Skeletal muscle satellite cell (primary cell): ENCODE data around the gene SCLT1.

Source experiments
- H3K27me3 ChIP-seq: 2 replicates; pipeline ENCODE4 v1.7.0; 2013; ENCODE audit warnings: low read length; ENCODE audit not compliant: control insufficient read depth, insufficient read depth
- H3K36me3 ChIP-seq: 2 replicates; pipeline ENCODE4 v1.7.0; 2013; ENCODE audit warnings: mild to moderate bottlenecking, control low read depth, low read length; ENCODE audit not compliant: insufficient read depth
- H3K4me1 ChIP-seq: 2 replicates; pipeline ENCODE4 v1.7.0; 2013; ENCODE audit warnings: low read length; ENCODE audit not compliant: control insufficient read depth, insufficient read depth
- H3K4me2 ChIP-seq: 2 replicates; pipeline ENCODE4 v1.7.0; 2013; ENCODE audit warnings: mild to moderate bottlenecking, low read length
- H3K4me3 ChIP-seq: 2 replicates; pipeline ENCODE4 v1.7.0; 2013; ENCODE audit warnings: low read length
- H3K9ac ChIP-seq: 2 replicates; pipeline ENCODE4 v1.7.0; 2013; ENCODE audit warnings: mild to moderate bottlenecking, low read depth, low read length, moderate library complexity
- H3K9me3 ChIP-seq: replicated peaks from 2 replicates; pipeline ENCODE4 v1.7.0; 2013; ENCODE audit warnings: mild to moderate bottlenecking, control low read depth, low read length

SCLT1 gene

DNA sequence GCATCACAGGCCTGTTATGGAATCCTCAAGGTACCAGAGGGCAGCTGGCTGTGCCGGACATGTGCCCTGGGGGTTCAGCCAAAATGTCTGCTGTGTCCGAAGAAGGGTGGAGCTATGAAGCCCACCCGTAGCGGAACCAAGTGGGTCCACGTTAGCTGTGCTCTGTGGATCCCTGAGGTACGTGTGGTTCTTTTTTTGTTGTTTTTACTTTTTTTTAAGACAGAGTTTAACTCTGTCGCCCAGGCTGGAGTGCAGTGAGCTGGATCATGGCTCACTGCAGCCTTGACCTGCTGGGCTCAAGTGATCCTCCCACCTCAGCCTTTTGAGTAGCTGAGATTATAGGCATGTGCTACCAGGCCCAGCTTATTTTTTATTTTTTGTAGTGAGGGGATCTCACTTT is 237.7 kb downstream of the SCLT1 start:
- Histone ChIP-seq H3K36me3 (peaks cover 57% of the 10 kb centered on the region), H3K4me2 (no peak overlapping the region), H3K9ac (no peak overlapping the region), H3K4me1 (peaks cover 30% of the 10 kb centered on the region), H3K9me3 (no peaks in the 10 kb centered on the region), H3K27me3 (no peaks in the 10 kb centered on the region), H3K4me3 (no peak overlapping the region)

DNA sequence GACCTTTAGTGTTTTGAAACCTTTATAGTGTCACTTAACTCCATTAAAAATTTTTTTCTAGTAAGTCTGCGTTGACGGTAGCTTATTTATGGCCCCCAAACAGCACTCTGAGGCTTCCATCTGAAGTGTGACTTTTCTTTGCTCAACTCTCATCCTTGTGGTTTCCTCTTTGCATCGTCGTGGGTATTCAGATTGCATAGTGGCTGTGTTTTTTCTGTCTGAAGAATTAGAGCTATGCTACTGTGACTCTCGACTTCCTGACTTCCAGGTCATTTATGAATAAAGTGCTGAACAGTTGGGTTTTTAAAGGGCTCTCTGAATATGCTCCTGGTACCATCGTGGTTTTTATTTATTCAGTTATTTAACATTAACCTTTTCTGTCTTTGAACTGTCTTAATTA is 238.9 kb downstream of the SCLT1 start:
- Histone ChIP-seq H3K9ac (no peak overlapping the region), H3K4me2 (no peak overlapping the region), H3K4me3 (no peak overlapping the region), H3K4me1 (peaks cover 18% of the 10 kb centered on the region), H3K9me3 (no peaks in the 10 kb centered on the region), H3K36me3 (peaks cover 66% of the 10 kb centered on the region), H3K27me3 (no peaks in the 10 kb centered on the region)

DNA sequence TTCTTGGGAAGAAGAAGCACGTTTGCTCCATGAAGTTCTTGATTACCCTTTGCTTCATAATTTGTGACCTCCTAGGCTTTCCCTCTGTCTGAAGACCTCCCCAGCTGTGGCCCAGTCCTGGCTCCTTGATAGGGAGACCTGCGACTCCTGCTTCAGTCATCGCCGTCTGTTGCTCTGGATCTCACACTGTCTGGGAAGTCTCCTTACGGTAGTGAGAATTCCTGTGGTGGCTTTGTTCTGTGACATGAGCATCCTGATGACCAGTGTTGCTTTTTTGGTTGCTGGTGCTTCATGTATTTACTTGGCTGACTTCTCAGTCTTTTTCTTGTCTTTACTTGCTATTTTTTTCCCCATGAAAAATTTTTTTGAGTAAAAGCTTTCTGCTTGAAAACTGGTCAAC is 239.6 kb downstream of the SCLT1 start:
- H3K36me3 ChIP-seq: peaks cover 73% of the 10 kb centered on the region
- H3K9me3 ChIP-seq: no peaks in the 10 kb centered on the region

DNA sequence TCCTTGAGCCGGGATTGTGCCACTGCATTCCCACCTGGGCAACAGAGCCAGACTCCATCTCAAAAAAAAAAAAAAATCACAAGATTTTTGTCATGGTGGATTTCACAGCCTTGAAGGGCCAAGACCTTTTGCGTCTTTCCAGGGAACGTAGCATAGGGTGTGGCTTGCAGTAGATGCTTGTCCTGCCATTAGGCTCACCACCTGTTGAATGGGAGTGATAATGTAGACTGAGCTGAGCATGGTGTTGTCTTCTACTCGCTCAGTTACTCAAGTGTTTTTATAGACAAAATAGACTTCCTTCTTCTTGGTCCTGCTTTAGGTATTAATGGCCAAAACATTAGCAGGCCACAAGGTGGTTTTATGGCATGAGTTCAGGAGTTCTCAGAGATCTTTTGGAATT is 243.1 kb downstream of the SCLT1 start:
- H3K9ac ChIP-seq: no peak overlapping the region
- H3K4me3 ChIP-seq: no peak overlapping the region
- peaks cover 73% of the 10 kb centered on the region for H3K36me3 ChIP-seq
- H3K9me3 ChIP-seq: no peaks in the 10 kb centered on the region
- no peak overlapping the region for H3K4me2 ChIP-seq
- peaks cover 10% of the 10 kb centered on the region for H3K4me1 ChIP-seq
- H3K27me3 ChIP-seq: no peaks in the 10 kb centered on the region

More for the DNA sequence above, 239.6 kb downstream of the SCLT1 start:
- Histone ChIP-seq H3K4me1 (peaks cover 12% of the 10 kb centered on the region), H3K9ac (no peak overlapping the region), H3K4me3 (no peak overlapping the region), H3K27me3 (no peaks in the 10 kb centered on the region), H3K4me2 (no peak overlapping the region)

DNA sequence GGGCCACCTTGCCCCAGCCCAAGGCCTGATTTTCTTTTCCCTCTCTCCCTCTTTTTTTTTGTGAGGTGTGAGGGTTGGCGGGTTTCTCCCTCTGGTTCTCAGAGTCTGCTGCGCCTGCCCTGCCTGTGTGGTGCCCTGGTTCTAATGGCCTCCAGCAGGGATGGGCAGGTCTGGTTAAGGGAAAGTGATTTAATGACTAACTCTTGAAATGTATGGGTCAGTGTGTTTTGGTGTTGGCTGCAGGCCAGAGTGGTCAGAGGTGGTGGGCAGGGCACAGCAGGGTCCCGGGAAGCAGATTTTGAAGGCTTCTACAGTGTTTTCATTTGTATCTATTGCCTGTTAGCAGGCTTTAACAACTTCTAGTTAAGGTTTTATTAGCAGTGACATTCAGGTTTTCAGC is 244.9 kb downstream of the SCLT1 start:
- no peak overlapping the region for H3K4me2 ChIP-seq
- no peaks in the 10 kb centered on the region for H3K27me3 ChIP-seq
- no peak overlapping the region for H3K9ac ChIP-seq
- peaks cover 72% of the 10 kb centered on the region for H3K36me3 ChIP-seq
- H3K9me3 ChIP-seq: no peaks in the 10 kb centered on the region
- no peak overlapping the region for H3K4me3 ChIP-seq
- H3K4me1 ChIP-seq: peaks cover 5% of the 10 kb centered on the region

DNA sequence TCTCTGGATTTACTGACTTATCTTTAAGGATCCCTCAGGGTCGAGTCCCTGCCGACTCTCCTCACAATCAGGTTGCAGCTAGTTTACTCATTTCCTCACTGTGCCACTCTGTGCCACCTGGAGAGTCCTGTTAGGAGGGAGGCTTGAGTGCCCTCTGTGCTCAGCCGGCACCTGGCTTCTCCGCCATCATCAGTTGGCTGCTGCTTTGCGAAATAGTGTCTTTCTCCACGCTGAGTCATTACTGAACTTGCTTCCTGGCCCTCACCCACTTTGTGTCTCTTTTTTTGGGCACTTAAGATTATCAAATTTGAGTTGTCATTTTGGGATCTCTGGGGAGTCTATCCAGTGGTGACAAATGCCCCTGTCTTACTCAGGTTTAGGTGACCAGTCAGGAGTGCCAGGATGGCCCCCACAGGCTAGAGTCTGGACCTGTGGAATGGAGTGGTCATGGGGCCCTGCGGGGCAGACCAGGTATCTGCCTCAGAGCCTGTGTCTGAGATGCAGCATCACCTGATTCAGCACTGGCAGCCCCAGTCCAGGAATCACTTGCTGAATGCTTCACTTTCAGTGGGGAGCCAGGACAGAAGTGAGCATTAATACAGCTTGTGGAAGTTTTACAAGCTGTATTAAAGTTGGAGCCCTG is 246.1 kb downstream of the SCLT1 start:
- no peaks in the 10 kb centered on the region for H3K9me3 ChIP-seq
- no peak overlapping the region for H3K9ac ChIP-seq
- peaks cover 63% of the 10 kb centered on the region for H3K36me3 ChIP-seq

DNA sequence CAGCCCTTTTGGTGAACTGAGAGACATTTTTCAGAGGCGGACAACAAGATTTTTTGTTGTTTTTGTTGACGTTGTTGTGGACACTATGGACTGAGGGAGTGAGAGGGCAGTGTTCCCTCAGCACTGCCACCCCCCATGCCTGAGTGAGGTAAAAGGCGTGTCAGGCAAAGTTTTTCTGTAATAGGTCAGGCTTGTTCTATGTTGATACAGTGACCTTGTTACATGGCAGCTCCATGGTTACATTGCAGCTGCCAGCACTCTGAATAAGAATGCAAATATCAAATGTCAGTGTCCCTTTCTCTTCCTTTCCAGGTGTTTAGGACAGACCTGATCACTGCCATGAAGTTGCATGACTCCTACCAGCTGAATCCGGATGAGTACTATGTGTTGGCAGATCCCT is 247.3 kb downstream of the SCLT1 start:
- H3K9ac ChIP-seq: no peak overlapping the region
- no peak overlapping the region for H3K4me3 ChIP-seq
- no peaks in the 10 kb centered on the region for H3K9me3 ChIP-seq
- H3K4me1 ChIP-seq: peaks cover 5% of the 10 kb centered on the region
- H3K36me3 ChIP-seq: peaks cover 59% of the 10 kb centered on the region
- no peak overlapping the region for H3K4me2 ChIP-seq
- no peaks in the 10 kb centered on the region for H3K27me3 ChIP-seq

More for the DNA sequence above, 246.1 kb downstream of the SCLT1 start:
- Histone ChIP-seq H3K4me3 (no peak overlapping the region), H3K4me2 (no peak overlapping the region), H3K27me3 (no peaks in the 10 kb centered on the region), H3K4me1 (peaks cover 5% of the 10 kb centered on the region)

DNA sequence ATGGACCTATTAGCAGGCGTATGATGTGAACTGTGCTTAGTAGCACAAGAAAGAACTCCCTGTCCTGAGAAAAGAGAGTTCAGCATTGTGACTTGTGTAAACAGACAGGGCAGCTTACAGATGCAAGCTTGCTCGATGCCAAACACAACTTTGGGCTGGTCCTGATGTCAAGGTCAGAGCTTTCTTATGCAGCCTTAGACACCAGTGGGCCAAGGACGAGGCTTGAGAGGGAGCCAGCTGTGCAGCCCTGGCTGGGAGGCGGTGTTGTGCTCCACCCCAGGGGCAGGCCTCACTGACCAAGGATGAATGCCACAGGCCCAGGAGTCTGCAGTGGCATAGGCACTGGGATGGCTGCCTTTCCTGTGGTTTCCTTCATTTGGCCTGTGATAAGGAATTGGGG is 248.4 kb downstream of the SCLT1 start:
- peaks cover 52% of the 10 kb centered on the region for H3K36me3 ChIP-seq
- H3K9me3 ChIP-seq: no peaks in the 10 kb centered on the region
- no peak overlapping the region for H3K9ac ChIP-seq
- H3K4me2 ChIP-seq: no peak overlapping the region
- H3K4me1 ChIP-seq: peaks cover 5% of the 10 kb centered on the region
- H3K27me3 ChIP-seq: no peaks in the 10 kb centered on the region
- H3K4me3 ChIP-seq: no peak overlapping the region

DNA sequence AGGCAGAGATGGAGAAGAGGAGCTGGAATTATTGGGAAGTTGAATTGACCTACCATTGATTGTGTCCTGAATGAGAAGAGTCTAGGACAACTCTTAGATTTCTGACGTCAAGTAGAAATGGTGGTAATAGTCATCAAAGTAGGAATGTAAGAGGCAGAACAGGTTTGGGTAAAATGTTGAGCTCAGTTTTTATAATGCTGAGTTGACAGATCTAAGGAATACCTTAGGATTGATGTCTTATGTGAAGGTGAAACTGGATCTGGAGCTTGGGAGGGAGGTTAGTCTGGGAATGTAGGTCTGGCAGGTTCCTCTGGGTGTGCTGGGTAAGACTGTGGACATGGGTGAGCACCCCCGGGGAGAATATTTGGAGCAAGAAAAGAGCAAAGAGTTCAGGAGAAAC is 251.9 kb downstream of the SCLT1 start:
- no peak overlapping the region for H3K9ac ChIP-seq
- no peaks in the 10 kb centered on the region for H3K27me3 ChIP-seq
- no peaks in the 10 kb centered on the region for H3K4me1 ChIP-seq
- no peaks in the 10 kb centered on the region for H3K9me3 ChIP-seq
- no peak overlapping the region for H3K4me2 ChIP-seq
- peaks cover 20% of the 10 kb centered on the region for H3K36me3 ChIP-seq
- no peak overlapping the region for H3K4me3 ChIP-seq

DNA sequence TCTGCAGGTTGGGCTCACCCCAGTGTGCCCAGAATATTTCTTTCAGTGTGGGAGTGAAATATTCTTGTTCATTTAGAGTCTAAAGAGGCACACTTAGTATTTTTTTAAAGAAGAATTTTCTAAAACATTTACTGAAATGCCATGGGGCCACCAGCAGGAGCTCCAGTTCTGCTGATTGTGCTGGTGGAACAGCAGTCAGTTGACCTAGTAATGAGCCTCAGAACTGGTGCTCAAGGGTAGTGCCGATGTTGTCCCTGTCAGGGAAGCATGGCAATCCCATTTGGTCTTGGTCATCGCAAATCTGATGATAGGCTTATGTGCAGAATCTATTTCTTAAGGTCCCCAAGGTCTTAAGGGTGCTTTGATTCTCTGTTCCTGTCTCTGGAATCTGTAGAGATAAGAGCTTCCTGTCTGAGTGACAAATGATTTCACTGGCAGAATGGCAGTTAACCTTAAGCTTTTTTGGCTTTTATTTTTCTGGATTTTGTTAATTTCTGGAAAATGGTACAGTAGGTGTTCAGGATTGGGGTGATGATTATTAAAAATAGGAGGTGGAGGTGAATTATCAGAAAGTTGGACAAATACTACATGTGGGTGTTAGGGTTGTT is 252.5 kb downstream of the SCLT1 start:
- H3K4me1 ChIP-seq: no peaks in the 10 kb centered on the region
- H3K4me2 ChIP-seq: no peak overlapping the region
- no peak overlapping the region for H3K4me3 ChIP-seq
- no peaks in the 10 kb centered on the region for H3K9me3 ChIP-seq
- H3K9ac ChIP-seq: no peak overlapping the region
- peaks cover 16% of the 10 kb centered on the region for H3K36me3 ChIP-seq
- H3K27me3 ChIP-seq: no peaks in the 10 kb centered on the region

DNA sequence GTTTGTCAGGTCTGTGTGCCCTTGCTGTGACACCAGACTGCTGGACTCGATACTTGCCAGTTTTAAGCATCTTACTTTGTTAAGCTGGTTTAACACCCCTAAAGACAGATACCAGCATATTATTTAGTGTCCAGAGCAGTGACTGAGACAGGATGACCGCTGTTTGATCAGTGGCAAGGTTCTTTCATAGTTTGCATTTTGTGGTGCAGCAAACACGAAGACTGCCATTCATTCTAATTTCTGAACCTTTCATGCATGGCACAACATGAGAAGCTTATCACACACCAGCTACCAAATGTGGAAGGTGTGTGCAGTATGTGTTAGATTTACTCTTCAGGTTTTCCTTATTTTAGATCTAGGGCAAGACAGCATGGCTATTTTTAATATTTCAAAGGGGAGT is 255.7 kb downstream of the SCLT1 start:
- Histone ChIP-seq H3K4me1 (no peaks in the 10 kb centered on the region), H3K27me3 (no peaks in the 10 kb centered on the region), H3K9me3 (no peaks in the 10 kb centered on the region), H3K36me3 (peaks cover 16% of the 10 kb centered on the region), H3K9ac (no peak overlapping the region), H3K4me2 (no peak overlapping the region), H3K4me3 (no peak overlapping the region)

DNA sequence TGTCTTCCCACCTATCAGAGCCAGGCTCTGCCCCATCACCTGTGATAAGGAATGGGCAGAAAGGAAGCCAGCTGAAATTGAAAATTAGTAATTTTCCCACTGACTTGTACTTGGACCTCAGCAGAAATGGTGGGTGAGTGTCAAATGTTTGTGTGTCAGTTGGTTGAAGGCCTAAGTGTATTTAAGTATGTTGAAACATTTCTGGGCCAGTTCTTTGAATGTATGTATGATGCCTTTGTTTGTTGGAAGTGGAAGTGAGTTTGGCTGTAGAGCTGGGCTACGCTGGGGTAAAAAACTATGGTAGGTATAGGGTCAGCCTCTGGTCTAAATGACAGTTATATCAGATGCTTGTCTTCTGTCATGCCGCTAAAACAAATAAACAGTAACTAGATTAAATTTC is 256.1 kb downstream of the SCLT1 start:
- Histone ChIP-seq H3K9me3 (no peaks in the 10 kb centered on the region), H3K27me3 (no peaks in the 10 kb centered on the region), H3K4me2 (no peak overlapping the region), H3K9ac (no peak overlapping the region), H3K36me3 (peaks cover 17% of the 10 kb centered on the region), H3K4me1 (no peaks in the 10 kb centered on the region), H3K4me3 (no peak overlapping the region)
